KMS-11 (cell line): ENCODE data around the gene NFATC2.

Experiments used
- H2AFZ ChIP-seq: fragments of 200-600 bp; sonication (generic); 2 replicates; pipeline ENCODE4 v1.6.1; 2016; ENCODE audit warnings: antibody characterized with exemption, mixed run types, low read depth
- H3K27ac ChIP-seq: fragments of 200-600 bp; sonication (generic); 2 replicates; pipeline ENCODE4 v1.6.1; 2016; ENCODE audit warnings: mild to moderate bottlenecking, mixed run types
- H3K27me3 ChIP-seq: fragments of 200-600 bp; sonication (generic); 2 replicates; pipeline ENCODE4 v1.6.1; 2017; ENCODE audit warnings: mild to moderate bottlenecking, low read depth, mixed run types, moderate library complexity; ENCODE audit not compliant: insufficient read depth
- H3K36me3 ChIP-seq: fragments of 200-600 bp; sonication (generic); 2 replicates; pipeline ENCODE4 v1.6.1; 2017; ENCODE audit warnings: mild to moderate bottlenecking, mixed run types; ENCODE audit not compliant: insufficient read depth
- H3K4me1 ChIP-seq: fragments of 200-600 bp; sonication (generic); 2 replicates; pipeline ENCODE4 v1.6.1; 2016; ENCODE audit warnings: mild to moderate bottlenecking, low read depth, mixed run types; ENCODE audit not compliant: poor library complexity, severe bottlenecking
- H3K4me2 ChIP-seq: fragments of 200-600 bp; sonication (generic); 2 replicates; pipeline ENCODE4 v1.7.0; 2016; ENCODE audit warnings: mild to moderate bottlenecking, mixed run types
- H3K4me3 ChIP-seq: fragments of 200-600 bp; sonication (generic); IDR thresholded peaks from 2 replicates; pipeline ENCODE4 v1.6.1; 2017; ENCODE audit warnings: low read depth, low read length, mixed read lengths; ENCODE audit not compliant: insufficient read depth
- H3K79me2 ChIP-seq: fragments of 200-600 bp; sonication (generic); 2 replicates; pipeline ENCODE4 v1.6.1; 2016; ENCODE audit warnings: low read depth, mixed run types; ENCODE audit not compliant: insufficient read depth
- H3K9ac ChIP-seq: fragments of 200-600 bp; sonication (generic); 2 replicates; pipeline ENCODE4 v1.6.1; 2016; ENCODE audit warnings: mild to moderate bottlenecking, mixed run types
- H4K20me1 ChIP-seq: fragments of 200-600 bp; sonication (generic); 2 replicates; pipeline ENCODE4 v1.6.1; 2016; ENCODE audit warnings: mild to moderate bottlenecking, mixed run types; ENCODE audit not compliant: insufficient read depth
- TF ChIP-seq, protein P1 (sequence below): fragments of 200-600 bp; sonication (generic); conservative IDR thresholded peaks from 2 replicates; pipeline ENCODE4 v1.6.1; 2017; ENCODE audit warnings: low read depth, mild to moderate bottlenecking, antibody characterized with exemption, low read length, moderate library complexity, mixed read lengths

Gene NFATC2

DNA sequence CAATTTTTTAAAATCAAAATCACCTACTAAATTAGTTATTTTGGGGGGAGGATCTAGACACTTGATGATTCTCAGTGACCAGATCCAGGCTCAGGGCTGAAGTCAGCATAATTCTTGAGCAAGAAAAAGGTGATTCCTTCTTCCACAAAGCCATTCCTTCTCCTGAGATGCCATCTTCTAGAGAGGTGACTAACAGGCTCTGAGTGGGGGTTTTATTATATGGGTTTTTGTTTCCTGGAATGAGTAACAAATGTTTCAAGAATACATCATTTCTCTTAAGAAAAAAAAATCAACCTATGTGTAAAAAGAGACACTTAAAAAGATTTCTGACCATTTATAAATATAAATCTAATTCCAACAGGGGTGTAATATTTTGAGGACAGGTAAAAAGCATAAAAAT lies 154.3 kb downstream of the NFATC2 start:
- H4K20me1 ChIP-seq, result no peaks in the 10 kb centered on the region
- no peaks in the 10 kb centered on the region for H3K27me3 ChIP-seq
- no peak overlapping the region for H2AFZ ChIP-seq
- H3K9ac ChIP-seq, result no peak overlapping the region
- 0 out of 2 replicates have a peak, but pooled peaks cover 3% of the 10 kb centered on the region for H3K36me3 ChIP-seq
- TF ChIP-seq, protein P1, sequence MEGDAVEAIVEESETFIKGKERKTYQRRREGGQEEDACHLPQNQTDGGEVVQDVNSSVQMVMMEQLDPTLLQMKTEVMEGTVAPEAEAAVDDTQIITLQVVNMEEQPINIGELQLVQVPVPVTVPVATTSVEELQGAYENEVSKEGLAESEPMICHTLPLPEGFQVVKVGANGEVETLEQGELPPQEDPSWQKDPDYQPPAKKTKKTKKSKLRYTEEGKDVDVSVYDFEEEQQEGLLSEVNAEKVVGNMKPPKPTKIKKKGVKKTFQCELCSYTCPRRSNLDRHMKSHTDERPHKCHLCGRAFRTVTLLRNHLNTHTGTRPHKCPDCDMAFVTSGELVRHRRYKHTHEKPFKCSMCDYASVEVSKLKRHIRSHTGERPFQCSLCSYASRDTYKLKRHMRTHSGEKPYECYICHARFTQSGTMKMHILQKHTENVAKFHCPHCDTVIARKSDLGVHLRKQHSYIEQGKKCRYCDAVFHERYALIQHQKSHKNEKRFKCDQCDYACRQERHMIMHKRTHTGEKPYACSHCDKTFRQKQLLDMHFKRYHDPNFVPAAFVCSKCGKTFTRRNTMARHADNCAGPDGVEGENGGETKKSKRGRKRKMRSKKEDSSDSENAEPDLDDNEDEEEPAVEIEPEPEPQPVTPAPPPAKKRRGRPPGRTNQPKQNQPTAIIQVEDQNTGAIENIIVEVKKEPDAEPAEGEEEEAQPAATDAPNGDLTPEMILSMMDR, result no peak
- no peaks in the 10 kb centered on the region for H3K79me2 ChIP-seq
- H3K4me3 ChIP-seq, result no peak overlapping the region
- H3K27ac ChIP-seq, result no peak overlapping the region
- no peak overlapping the region; the same call in 1 of the 2 replicates for H3K4me2 ChIP-seq
- H3K4me1 ChIP-seq, result peaks cover 40% of the 10 kb centered on the region

- H3K79me2 ChIP-seq, result no peaks in the 10 kb centered on the region
- no peak overlapping the region for H3K4me3 ChIP-seq
- no peak overlapping the region; the same call in 1 of the 2 replicates for H3K4me2 ChIP-seq
- H3K27me3 ChIP-seq, result no peaks in the 10 kb centered on the region
- no peak overlapping the region for H3K9ac ChIP-seq
- H3K27ac ChIP-seq, result no peak overlapping the region
- no peaks in the 10 kb centered on the region for H3K36me3 ChIP-seq
- TF ChIP-seq, protein P1, result no peak
- H4K20me1 ChIP-seq, result no peaks in the 10 kb centered on the region
- H2AFZ ChIP-seq, result no peak overlapping the region
- H3K4me1 ChIP-seq, result peaks cover 31% of the 10 kb centered on the region
Observed at GRCh38 chr20:51387125-51387875, 155.2 kb downstream of the NFATC2 start.

DNA sequence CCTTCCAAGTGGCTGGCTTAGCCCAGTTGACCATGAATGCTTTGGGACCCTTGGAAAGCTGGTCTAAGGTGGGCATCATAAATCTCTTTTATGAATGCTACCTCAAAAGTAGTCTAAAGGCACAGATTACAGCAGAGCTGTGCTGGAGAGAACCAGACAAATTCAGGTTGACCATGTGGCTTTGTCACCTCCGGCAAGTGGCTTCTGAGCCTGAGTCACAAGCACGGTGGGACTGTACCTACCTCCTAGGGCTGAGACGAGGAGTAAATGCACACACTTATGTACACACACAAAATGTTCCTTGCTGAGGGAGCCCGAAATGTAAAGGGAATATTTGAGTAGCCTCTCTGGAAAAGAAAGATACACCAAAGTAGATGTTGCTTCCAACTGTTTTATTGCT lies 155.9 kb downstream of the NFATC2 start:
- no peak overlapping the region for H3K27ac ChIP-seq
- no peak overlapping the region for H3K9ac ChIP-seq
- H2AFZ ChIP-seq, result no peak overlapping the region
- no peaks in the 10 kb centered on the region for H3K36me3 ChIP-seq
- TF ChIP-seq, protein P1, result no peak
- H4K20me1 ChIP-seq, result no peaks in the 10 kb centered on the region
- H3K4me3 ChIP-seq, result no peak overlapping the region
- H3K4me2 ChIP-seq, result no peak overlapping the region
- no peaks in the 10 kb centered on the region for H3K27me3 ChIP-seq
- H3K4me1 ChIP-seq, result peaks cover 31% of the 10 kb centered on the region
- H3K79me2 ChIP-seq, result no peaks in the 10 kb centered on the region

- Histone ChIP-seq H3K4me3 (no peak overlapping the region), H3K36me3 (no peaks in the 10 kb centered on the region), H3K79me2 (no peaks in the 10 kb centered on the region), H3K4me1 (peaks cover 31% of the 10 kb centered on the region), H3K27me3 (no peaks in the 10 kb centered on the region), H3K27ac (no peak overlapping the region), H4K20me1 (no peaks in the 10 kb centered on the region), H2AFZ (no peak overlapping the region), H3K9ac (no peak overlapping the region), H3K4me2 (no peak overlapping the region)
- TF ChIP-seq, protein P1, result peak; percentile 63
Observed at GRCh38 chr20:51385646-51386530, 156.6 kb downstream of the NFATC2 start.
